ENCODE results near the gene CDC27. TPM values are rescaled to one million over a fixed set of nuclear protein-coding genes. Genes with fewer than 3 reads are reported as not detected.
"Not testable (repeated sequence)": the region's sequence is repeated elsewhere in the genome, so short reads cannot be mapped to it uniquely, and the experiment has no call there.

The CDC27 gene
- total RNA-seq, 1 experiment from 2014 or later, result 120 TPM

GRCh38 chr17:47219621-47220475 is 30.8 kb upstream of the CDC27 start:
- no peak for DNase-seq (ENCODE audit: low spot score)

- no peak for DNase-seq (ENCODE audit: low spot score)
These were observed 29.9 kb upstream of the CDC27 start for GRCh38 chr17:47218896-47219430.

DNA sequence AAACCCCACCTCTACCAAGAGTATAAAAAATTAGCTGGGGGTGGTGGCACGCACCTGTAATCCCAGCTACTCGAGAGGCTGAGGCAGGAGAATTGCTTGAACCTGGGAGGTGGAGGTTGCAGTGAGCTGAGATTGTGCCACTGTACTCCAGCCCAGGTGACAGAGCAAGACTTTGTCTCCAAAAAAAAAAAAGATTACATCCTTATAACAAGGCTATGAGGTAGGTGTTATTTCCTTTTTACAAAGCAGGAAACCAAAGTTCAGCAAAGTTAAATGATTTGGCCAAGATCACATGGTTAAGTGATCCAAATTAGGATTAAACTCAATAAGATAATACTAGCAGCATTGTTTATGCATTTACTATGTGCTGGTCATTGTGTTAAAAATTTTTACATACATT is 28.2 kb upstream of the CDC27 start:
- not testable (repeated sequence) for DNase-seq (ENCODE audit: low spot score)

DNA sequence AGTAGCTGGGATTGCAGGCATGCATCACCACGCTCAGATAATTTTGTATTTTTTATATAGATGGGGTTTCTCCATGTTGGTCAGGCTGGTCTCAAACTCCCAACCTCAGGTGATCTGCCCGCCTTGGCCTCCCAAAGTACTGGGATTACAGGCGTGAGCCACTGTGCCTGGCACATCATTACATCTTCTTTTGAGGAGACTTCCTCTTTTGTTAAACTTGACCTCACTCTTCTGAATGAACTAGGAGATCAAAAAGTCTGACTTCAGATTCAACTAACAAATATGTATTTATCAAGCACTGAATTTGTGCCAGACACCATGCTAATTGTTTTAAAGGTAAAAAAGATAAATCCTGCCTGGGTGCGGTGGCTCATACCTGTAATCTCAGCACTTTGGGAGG is 27.7 kb upstream of the CDC27 start:
- not testable (repeated sequence) for DNase-seq (ENCODE audit: low spot score)

DNA sequence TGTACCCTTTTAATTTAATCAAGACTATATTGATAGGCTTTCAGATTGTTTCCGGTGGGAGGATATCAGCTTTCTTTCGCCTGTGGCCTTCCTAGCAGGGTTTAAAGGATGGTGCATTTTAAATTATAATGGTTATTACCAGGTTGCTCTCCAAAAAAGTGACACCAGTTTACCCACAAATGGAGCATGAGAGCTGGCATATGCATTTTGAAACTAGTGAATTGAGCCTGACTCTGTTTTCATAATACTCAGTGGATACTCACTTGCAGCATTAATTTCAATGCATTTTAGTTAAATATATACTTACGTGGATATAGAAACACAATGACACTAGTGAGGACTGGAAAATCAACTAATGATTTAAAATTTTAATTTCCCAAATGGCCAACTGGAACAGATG is 25.8 kb upstream of the CDC27 start:
- no peak for DNase-seq (ENCODE audit: low spot score)

DNA sequence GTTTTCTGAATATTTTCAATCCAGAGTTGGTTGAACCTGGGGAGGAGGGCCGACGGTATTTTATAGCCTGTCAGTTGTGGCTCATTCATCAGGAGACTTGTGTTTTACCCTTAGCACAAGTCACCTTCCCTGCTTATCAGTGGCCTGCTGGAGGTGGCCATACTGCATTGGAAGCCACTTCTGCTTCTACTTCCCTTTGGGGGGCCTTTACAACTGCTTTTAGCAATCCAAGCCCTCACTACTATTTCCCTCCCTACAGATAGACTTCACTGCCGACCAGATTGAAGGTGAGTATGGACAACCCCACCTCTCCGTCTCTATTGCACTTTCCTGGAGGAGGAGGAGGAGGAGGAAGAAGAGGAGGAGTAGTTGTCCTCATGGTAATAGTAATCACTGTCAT is 24.4 kb upstream of the CDC27 start:
- DNase-seq (ENCODE audit: low spot score), result no peak

DNA sequence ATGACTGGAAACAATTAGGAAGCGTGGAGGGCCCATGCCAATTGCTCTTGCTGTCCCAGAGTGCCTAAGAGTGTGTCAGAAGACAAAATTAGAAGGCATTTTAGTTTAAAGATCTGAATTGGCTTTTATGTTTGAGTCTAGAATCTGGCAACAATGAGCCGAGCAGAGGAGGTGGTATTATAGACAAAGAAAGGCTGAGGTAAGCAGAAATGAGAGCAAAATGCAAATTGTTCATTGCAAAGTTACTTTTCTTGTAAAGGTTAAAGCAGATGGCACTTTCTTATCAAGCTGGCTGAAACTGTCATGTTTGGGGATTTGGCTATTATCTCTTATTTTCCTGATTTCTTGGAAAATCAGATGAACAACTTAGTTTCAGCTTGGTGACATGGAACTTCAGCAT is 23.4 kb upstream of the CDC27 start:
- no peak for DNase-seq (ENCODE audit: low spot score)

- DNase-seq (ENCODE audit: low spot score), result no peak
These were observed 21.7 kb upstream of the CDC27 start for GRCh38 chr17:47210779-47211178.

DNA sequence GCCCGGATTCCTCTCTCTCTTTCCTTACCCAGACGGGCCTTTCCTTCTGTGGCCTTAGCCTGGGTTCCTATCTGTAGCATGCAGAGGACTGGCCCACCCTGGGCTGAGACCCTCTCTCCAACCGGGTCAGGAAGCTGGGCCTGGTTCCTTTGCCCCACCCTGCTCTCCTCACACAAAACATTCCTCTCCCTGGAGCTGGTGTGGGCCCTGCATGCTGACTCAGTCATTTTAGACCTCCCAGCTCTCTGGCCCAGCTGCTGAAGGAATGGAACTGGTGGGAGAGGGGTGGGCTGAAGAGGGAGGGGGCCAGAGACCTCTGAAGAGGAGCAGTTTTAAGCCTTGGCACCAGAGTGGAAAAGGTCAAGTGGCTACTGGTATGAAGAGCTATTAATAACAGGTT is 21.0 kb upstream of the CDC27 start:
- no peak for DNase-seq (ENCODE audit: low spot score)

GRCh38 chr17:47209499-47209898 is 20.4 kb upstream of the CDC27 start:
- no peak for DNase-seq (ENCODE audit: low spot score)

GRCh38 chr17:47208744-47209488 is 19.8 kb upstream of the CDC27 start, which contains the start of gene MYL4:
TSS of gene MYL4 (plus strand) at chr17:47209348. CDS start at chr17:47209423, 75 bp downstream.
- DNase-seq (ENCODE audit: low spot score), result no peak

GRCh38 chr17:47207143-47208067 is 18.3 kb upstream of the CDC27 start:
- no peak for DNase-seq (ENCODE audit: low spot score)

DNA sequence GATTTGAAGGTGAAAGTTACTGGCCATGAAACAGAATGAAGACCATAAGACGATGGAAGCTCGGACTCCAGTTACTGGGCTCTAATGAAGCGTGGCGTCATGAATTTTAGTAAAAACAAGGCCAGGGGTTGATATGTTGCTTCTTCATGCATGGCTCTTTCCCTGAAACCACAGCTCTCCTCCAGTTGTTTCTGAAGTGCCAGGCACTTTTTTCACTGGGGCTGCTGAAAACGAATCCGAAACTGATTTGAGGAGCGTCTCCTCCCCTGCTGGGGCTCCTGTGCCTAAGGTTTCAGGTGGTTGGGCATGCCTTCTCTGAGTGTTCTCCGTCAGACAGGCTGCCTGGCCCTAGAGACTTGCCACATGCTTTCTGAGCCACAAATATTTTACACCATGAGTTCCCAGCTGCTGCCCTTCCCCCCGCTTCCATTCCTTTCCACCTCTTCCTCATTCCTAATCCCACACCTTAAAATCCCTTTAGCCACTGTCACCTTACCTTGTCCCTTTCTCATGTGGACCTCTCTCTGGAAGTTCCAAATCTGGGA is 16.4 kb upstream of the CDC27 start:
- DNase-seq (ENCODE audit: low spot score), result no peak

GRCh38 chr17:47204722-47205418 is 15.8 kb upstream of the CDC27 start:
- DNase-seq (ENCODE audit: low spot score), result no peak

DNA sequence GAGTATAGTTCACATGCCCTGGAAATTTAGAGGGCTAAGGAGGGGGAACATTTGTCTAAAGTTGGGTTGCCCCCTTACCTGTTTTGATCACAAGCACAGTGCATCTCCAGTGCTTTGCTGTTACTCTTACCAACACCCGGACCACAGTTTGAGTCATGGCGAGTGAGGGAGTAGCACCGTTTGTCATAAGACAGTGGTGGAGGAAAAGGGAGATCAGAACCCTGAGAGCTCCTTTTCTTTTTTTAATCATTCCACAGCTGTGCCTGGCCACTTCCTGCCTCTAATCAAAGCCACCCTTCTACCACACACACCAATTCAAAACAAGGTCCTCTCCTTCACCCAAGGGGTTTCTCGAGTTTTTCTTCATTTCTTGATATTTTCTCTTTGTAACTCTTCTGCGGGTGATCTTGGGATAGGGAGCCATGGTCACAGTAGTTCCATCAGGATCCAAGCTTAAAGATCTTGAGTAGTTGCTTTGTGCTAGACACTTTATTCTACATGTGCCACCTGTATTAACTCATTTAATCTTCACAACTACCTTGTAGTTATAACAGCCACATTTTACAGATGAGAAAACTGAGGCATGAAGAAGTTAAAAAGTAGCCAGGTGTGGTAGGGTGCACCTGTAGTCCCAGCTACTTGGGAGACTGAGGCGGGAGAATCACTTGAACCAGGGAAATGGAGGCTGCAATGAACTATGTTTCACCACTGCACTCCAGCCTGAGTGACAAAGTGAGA is 15.1 kb upstream of the CDC27 start:
- peak; percentile 45 for DNase-seq (ENCODE audit: low spot score)

GRCh38 chr17:47201166-47201565 is 12.1 kb upstream of the CDC27 start:
- no peak for DNase-seq (ENCODE audit: low spot score)

GRCh38 chr17:47200325-47200664 is 11.2 kb upstream of the CDC27 start:
- no peak for DNase-seq (ENCODE audit: low spot score)

- DNase-seq (ENCODE audit: low spot score), result no peak
These were observed 10.7 kb upstream of the CDC27 start for GRCh38 chr17:47199627-47200324.

- DNase-seq (ENCODE audit: low spot score), result no peak
These were observed 8.7 kb upstream of the CDC27 start for GRCh38 chr17:47197821-47198220.

All from A172 (cell line).